A549 treated with Hydrocortisone at 1 μM for 4 hours (cell line): ENCODE data around the gene SNRNP40. TPM values are rescaled to one million over a fixed set of nuclear protein-coding genes. Genes with fewer than 3 reads are reported as not detected.

ENCODE experiments used
- total RNA-seq: library from RNA; stranded (reverse); fragments of 200-300 nt; extraction: Qiagen RNA extraction; gene quantifications from 5 replicates; pipeline ENCODE4 v1.2.3, GENCODE V29; 2022

The SNRNP40 gene
- 36.5 to 43.5 TPM (median 42.1 TPM) in 5 replicates for total RNA-seq

DNA sequence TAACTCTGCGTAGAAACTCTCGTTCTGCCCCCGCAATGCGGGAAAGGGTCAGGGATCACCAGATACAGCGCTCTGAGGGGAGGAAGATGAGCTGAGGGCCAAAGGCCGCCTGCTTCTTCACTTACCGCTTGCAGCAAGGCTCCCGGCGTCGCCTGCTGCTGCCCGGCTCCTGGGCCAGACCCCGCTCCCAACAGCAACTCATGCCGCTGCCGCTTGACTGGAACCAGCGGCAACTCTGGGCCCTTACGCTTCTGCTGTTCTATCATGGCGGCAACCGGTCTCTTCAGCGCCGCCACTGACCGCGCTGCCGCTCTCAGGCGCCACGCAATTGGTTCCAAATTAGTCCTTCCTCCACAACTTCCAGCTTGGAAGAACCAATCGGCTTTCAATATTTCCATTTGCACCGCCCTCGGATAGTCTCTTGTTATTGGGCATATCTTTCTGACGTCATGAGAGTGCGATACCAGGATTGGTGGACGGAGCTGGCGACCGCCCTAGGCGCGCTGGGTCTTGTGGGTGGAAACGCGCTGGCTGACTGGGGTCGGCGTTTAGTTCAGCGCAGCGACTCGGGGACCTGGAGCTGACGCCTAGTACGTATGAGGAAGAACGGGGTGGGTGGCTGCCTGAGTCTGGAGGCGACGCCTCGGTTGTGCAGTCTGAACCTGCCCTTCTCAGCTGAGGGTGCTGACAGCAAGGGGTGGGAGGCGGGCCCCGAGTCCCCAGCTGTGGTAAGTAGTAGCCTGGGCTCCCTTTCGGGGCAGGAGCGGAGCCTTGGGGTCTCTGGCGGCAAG, at the start of gene SNRNP40, which contains the start of gene ZCCHC17:
Gene SNRNP40 (minus strand): TSS at position 303 of the 791 bp plus-strand sequence. CDS start 37 bp downstream, at position 266.
Gene ZCCHC17 (plus strand): TSS at position 547 of the 791 bp plus-strand sequence. CDS start 13,067 bp downstream, outside the sequence.

DNA sequence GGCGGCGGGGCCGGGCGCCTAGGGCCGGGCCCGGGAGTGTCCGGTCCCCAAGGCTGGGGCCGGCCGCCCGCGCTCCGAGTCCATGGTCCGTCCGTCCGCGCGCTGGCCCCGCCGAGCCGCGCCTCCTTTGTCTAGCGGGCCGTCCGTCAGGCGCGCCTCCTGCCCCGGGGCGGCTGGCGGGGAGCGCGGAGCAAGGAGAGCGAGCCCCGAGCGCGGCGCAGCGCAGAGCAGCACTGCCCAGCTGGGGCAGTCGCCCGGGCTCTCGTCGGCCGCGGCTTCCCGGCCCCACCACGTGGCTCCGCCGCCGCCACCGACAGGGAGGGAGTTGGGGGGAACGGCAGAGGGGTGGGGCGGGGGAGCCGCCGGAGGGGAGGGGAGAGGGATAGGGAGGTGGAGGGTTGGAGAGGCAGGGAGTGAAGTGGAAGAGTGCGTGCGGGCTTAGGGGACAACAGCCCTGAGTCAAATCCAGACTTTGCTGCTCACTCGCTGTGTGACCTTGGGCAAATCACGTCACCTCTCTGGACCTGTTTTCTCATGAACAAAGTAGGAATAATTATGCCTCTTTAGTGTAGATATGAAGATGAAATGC, 56.8 kb downstream of the SNRNP40 start, which contains the start of gene NKAIN1:
Gene NKAIN1 (minus strand): TSS at position 235 of the 589 bp plus-strand sequence. CDS start 340 bp downstream, outside the sequence.

Other genes starting within 250 kb of the SNRNP40 start
- 23.0 to 36.2 TPM (median 30.2 TPM) in 5 replicates for gene PUM1, start 231.1 kb downstream of the SNRNP40 start, total RNA-seq
- 0.95 to 1.6 TPM (median 1.1 TPM) in 5 replicates for gene NKAIN1, start 56.9 kb downstream of the SNRNP40 start, total RNA-seq
- gene ZCCHC17, start 244 bp upstream of the SNRNP40 start, total RNA-seq, result 22.3 to 28.7 TPM (median 24.3 TPM) in 5 replicates
- not detected in 5 replicates for gene FABP3, start 76.3 kb upstream of the SNRNP40 start, total RNA-seq
- gene SERINC2, start 116.4 kb upstream of the SNRNP40 start, total RNA-seq, result 19.9 to 30.9 TPM (median 27.6 TPM) in 5 replicates